NCI-H446 (cell line): Measurements from ENCODE around the gene YES1.
"Not testable (repeated sequence)": the region's sequence is repeated elsewhere in the genome, so short reads cannot be mapped to it uniquely, and the experiment has no call there.

Experiments
- DNase-seq, 2 experiments: peaks; one replicate each; lab custom pipeline; 2025; lab: John Stamatoyannopoulos, UW

Gene YES1

GRCh38 chr18:820591-821165, 8.6 kb upstream of the YES1 start:
- DNase-seq, result no peak

- no peak for DNase-seq
Measured at GRCh38 chr18:816869-817268, 4.8 kb upstream of the YES1 start.

GRCh38 chr18:816088-816653, 4.1 kb upstream of the YES1 start:
- no peak for DNase-seq

GRCh38 chr18:815353-815752, 3.3 kb upstream of the YES1 start:
- no peak for DNase-seq

GRCh38 chr18:814300-815084, 2.5 kb upstream of the YES1 start:
- no peak for DNase-seq

GRCh38 chr18:813172-814071, 1.4 kb upstream of the YES1 start:
- DNase-seq, result no peak

GRCh38 chr18:812376-813171, 532 bp upstream of the YES1 start:
- peak; percentile 34 to 73 for DNase-seq

- DNase-seq, result no peak
Measured at GRCh38 chr18:811182-811891, 705 bp downstream of the YES1 start.

GRCh38 chr18:809985-810642, 1.9 kb downstream of the YES1 start:
- no peak for DNase-seq

- DNase-seq, result not testable (repeated sequence)
Measured at GRCh38 chr18:809228-809627, 2.8 kb downstream of the YES1 start.

GRCh38 chr18:808502-808901, 3.5 kb downstream of the YES1 start:
- DNase-seq, result no peak

GRCh38 chr18:808086-808485, 4.0 kb downstream of the YES1 start:
- DNase-seq, result peak; percentile 19 to 47

- DNase-seq, result no peak
Measured at GRCh38 chr18:805755-806110, 6.3 kb downstream of the YES1 start.

GRCh38 chr18:805008-805754, 6.9 kb downstream of the YES1 start:
- DNase-seq, result no peak

- no peak for DNase-seq
Measured at GRCh38 chr18:801137-801536, 10.9 kb downstream of the YES1 start.

- no peak for DNase-seq
Measured at GRCh38 chr18:799943-800342, 12.1 kb downstream of the YES1 start.

GRCh38 chr18:795383-795782, 16.7 kb downstream of the YES1 start:
- DNase-seq, result not testable (repeated sequence)

GRCh38 chr18:789397-789796, 22.6 kb downstream of the YES1 start:
- DNase-seq, result no peak

GRCh38 chr18:785242-785641, 26.8 kb downstream of the YES1 start:
- DNase-seq, result no peak
